ENCODE results near the gene PIGZ.

Gene PIGZ

GRCh38 chr3:196903740-196904139 is 64.9 kb downstream of the PIGZ start:
- no peak for FAIRE-seq

- FAIRE-seq: no peak
These were observed 66.3 kb downstream of the PIGZ start for GRCh38 chr3:196902296-196902695.

- FAIRE-seq: no peak
These were observed 66.9 kb downstream of the PIGZ start for GRCh38 chr3:196901768-196902167.
